ENCODE measurements around the gene PRR14. TPM values are rescaled to one million over a fixed set of nuclear protein-coding genes. Genes with fewer than 3 reads are reported as not detected.

PRR14 gene
- total and polyA plus RNA-seq, 2 of the 4 experiments (the other 2 are of a cell fraction): 1.4 to 11.9 TPM

GRCh38 chr16:30641378-30641982 lies 9.3 kb upstream of the PRR14 start:
- Histone ChIP-seq H2BK15ac (ENCODE audit: low read depth, low read length) (no peak overlapping the region), H2AFZ (replicated peaks; ENCODE audit: low read length, poor library complexity) (no peak overlapping the region), H4K20me1 (ENCODE audit: insufficient read depth, low read length) (no peaks in the 10 kb centered on the region), H3K18ac (ENCODE audit: low read depth, low read length) (no peak overlapping the region), H3K14ac (replicated peaks; ENCODE audit: low read depth, low read length) (no peak overlapping the region), H2BK120ac (ENCODE audit: low read depth, low read length) (no peak overlapping the region), H3K27ac (ENCODE audit: insufficient read depth, low read length) (no peak overlapping the region), H3K9ac (ENCODE audit: low read depth, low read length) (no peak overlapping the region), H3K4ac (ENCODE audit: low read depth, low read length) (no peak overlapping the region), H4K91ac (ENCODE audit: insufficient read depth, low read depth, low read length) (no peak overlapping the region), H3K56ac (ENCODE audit: extremely low read depth, insufficient read depth, low read length) (no peak overlapping the region), H2AK9ac (replicated peaks; ENCODE audit: low read depth, low read length, poor library complexity) (no peak overlapping the region), H3K4me2 (ENCODE audit: low read depth, low read length) (no peak overlapping the region), H3K9me3 (ENCODE audit: control insufficient read depth, insufficient read depth, low read length) (no peaks in the 10 kb centered on the region), H3K4me1 (ENCODE audit: control insufficient read depth, insufficient read depth, low read length) (no peaks in the 10 kb centered on the region), H3K36me3 (ENCODE audit: control insufficient read depth, insufficient read depth, low read length) (no peaks in the 10 kb centered on the region), H3K9me1 (ENCODE audit: insufficient read depth, low read length) (peaks cover 3% of the 10 kb centered on the region; the same call in 1 of the 2 replicates), H3K23ac (ENCODE audit: low read depth, low read length) (no peak overlapping the region), H2BK20ac (ENCODE audit: low read depth, low read length) (no peak overlapping the region), H2AK5ac (ENCODE audit: low read depth, low read length) (no peak overlapping the region), H4K5ac (ENCODE audit: low read depth, low read length) (no peak overlapping the region), H4K8ac (ENCODE audit: low read depth in 2 of 2, low read length in 2 of 2) (no peak overlapping the region), H2BK5ac (ENCODE audit: low read depth, low read length, poor library complexity, severe bottlenecking) (no peak overlapping the region), H3K79me1 (ENCODE audit: low read depth in 1 of 2, low read length in 2 of 2) (no peaks in the 10 kb centered on the region), H3K4me3 (ENCODE audit: insufficient read depth, low read depth, low read length) (no peak overlapping the region), H3K27me3 (ENCODE audit: control insufficient read depth, insufficient read depth, low read length) (peaks cover 1% of the 10 kb centered on the region; the same call in 1 of the 2 replicates)
- intact Hi-C loops (cut with micrococcal nuclease): no loop called here
- POLR2A ChIA-PET (ENCODE audit: unreplicated experiment): no interaction called here
- no TSS peak for BruUV-seq (replicated peaks)
- ATAC-seq (ENCODE audit: low read depth) (no peak), DNase-seq (no peak)
- in situ Hi-C loops (cut with MboI; ENCODE audit: low sequenced_read_pairs): no loop called here
- no CpG with 5 or more reads among the region's 3 CpGs for WGBS, 2 experiments (ENCODE audit: extremely low coverage in 2 of 2, insufficient read length in 1 of 2)
- dilution Hi-C loops (cut with HindIII; ENCODE audit: low sequenced_read_pairs, unreplicated experiment): no loop called here
- CTCF ChIA-PET: no interaction called here
- TF ChIP-seq MAFK (IDR thresholded peaks at IDR 0.05; ENCODE audit: low read depth, low read length) (no peak), NFE2L2 (IDR thresholded peaks at IDR 0.05; ENCODE audit: low read depth, low read length) (no peak), POLR2A (IDR thresholded peaks at IDR 0.05; ENCODE audit: low read depth, low read length) (no peak), ELK1 (IDR thresholded peaks at IDR 0.05; ENCODE audit: borderline replicate concordance, low read depth, low read length) (no peak), FOS (IDR thresholded peaks at IDR 0.05; ENCODE audit: low read depth, low read length) (no peak)
